Measurements from ENCODE around the gene SLC66A2. TPM values are rescaled to one million over a fixed set of nuclear protein-coding genes. Genes with fewer than 3 reads are reported as not detected.

The SLC66A2 gene
- total RNA-seq, 1 experiment from 2014 or later, result 13.0 TPM

- Histone ChIP-seq H3K27me3 (ENCODE audit: insufficient read depth, low read length) (no peaks in the 10 kb centered on the region), H3K4me2 (ENCODE audit: insufficient read depth, insufficient read length, low read length) (no peak overlapping the region), H3K79me1 (ENCODE audit: insufficient read depth, low read depth, low read length, poor library complexity, severe bottlenecking) (no peaks in the 10 kb centered on the region)
Observed at GRCh38 chr18:79867666-79868065, 83.8 kb downstream of the SLC66A2 start.

More at GRCh38 chr18:79867666-79868065, 83.8 kb downstream of the SLC66A2 start:
- Histone ChIP-seq H3K9me3 (ENCODE audit: control insufficient read depth, low read depth, low read length) (no peaks in the 10 kb centered on the region), H3K4me1 (ENCODE audit: insufficient read depth, low read length) (no peaks in the 10 kb centered on the region), H3K9ac (ENCODE audit: extremely low read depth, insufficient read length, low read length) (no peak overlapping the region), H2AK5ac (ENCODE audit: insufficient read length, low read length) (no peak overlapping the region), H2BK12ac (ENCODE audit: insufficient read length, low read depth, low read length) (no peak overlapping the region), H2BK20ac (ENCODE audit: low read depth, low read length, poor library complexity, severe bottlenecking) (no peak overlapping the region), H2BK5ac (ENCODE audit: insufficient read length, low read length) (no peak overlapping the region), H4K20me1 (ENCODE audit: control insufficient read depth, insufficient read depth, insufficient read length) (no peaks in the 10 kb centered on the region), H2BK120ac (ENCODE audit: low read depth, low read length, poor library complexity, severe bottlenecking) (no peak overlapping the region), H2BK15ac (ENCODE audit: low read depth, low read length) (no peak overlapping the region), H3K14ac (ENCODE audit: insufficient read depth, low read length) (no peak overlapping the region), H2AFZ (ENCODE audit: low read length) (no peak overlapping the region), H3K4ac (ENCODE audit: low read depth, low read length) (no peak overlapping the region), H3K27ac (ENCODE audit: insufficient read length, low read depth, low read length) (no peak overlapping the region), H3K23me2 (ENCODE audit: insufficient read length, low read depth, low read length, poor library complexity, severe bottlenecking) (no peaks in the 10 kb centered on the region), H3K18ac (ENCODE audit: insufficient read length, low read depth, low read length) (no peak overlapping the region), H4K91ac (ENCODE audit: insufficient read length, low read depth, low read length) (no peak overlapping the region), H3K56ac (ENCODE audit: insufficient read length, low read depth, low read length) (no peak overlapping the region), H4K8ac (replicated peaks; ENCODE audit: insufficient read length, low read depth, low read length) (no peak overlapping the region), H3K23ac (ENCODE audit: insufficient read length, low read depth, low read length) (no peak overlapping the region), H4K5ac (ENCODE audit: insufficient read length, low read depth, low read length) (no peak overlapping the region), H3K79me2 (ENCODE audit: insufficient read depth, low read length) (no peaks in the 10 kb centered on the region), H3T11ph (ENCODE audit: low read length) (no peak overlapping the region)
- Mint-ChIP-seq H3K9me3 (no peaks in the 10 kb centered on the region), H3K27me3 (ENCODE audit: low read depth) (no peaks in the 10 kb centered on the region; the same call in 1 of the 2 replicates), H3K27ac (no peak overlapping the region), H3K4me1 (peaks cover 0 to 3% of the 10 kb centered on the region in 2 experiments; a peak in 2 of 4 replicates), H3K36me3 (ENCODE audit: insufficient read depth in 1 of 3, low read depth in 3 of 3) (no peaks in the 10 kb centered on the region), H3K4me3 (no peak overlapping the region)
- WGBS (ENCODE audit: extremely low coverage, insufficient read length, low lambda C conversion rate), result no CpG with 5 or more reads among the region's 16 CpGs
- no peak for TF ChIP-seq CTCF (conservative IDR thresholded peaks at IDR 0.05)
- DNase-seq, result no peak
